ENCODE results near the gene ABCG1. TPM values are rescaled to one million over a fixed set of nuclear protein-coding genes. Genes with fewer than 3 reads are reported as not detected.

Gene ABCG1
- total and polyA plus RNA-seq, 2 experiments from 2014 or later, result 1.3 to 4.4 TPM

- Histone ChIP-seq H3K27me3 (ENCODE audit: insufficient read depth) (no peaks in the 10 kb centered on the region), H3K4me2 (no peak overlapping the region), H3K79me2 (replicated peaks; ENCODE audit: insufficient read depth) (no peaks in the 10 kb centered on the region), H3F3A (replicated peaks; ENCODE audit: low read depth) (no peaks in the 10 kb centered on the region), H3K4me3 (no peak overlapping the region), H3K9me2 (ENCODE audit: insufficient read depth) (0 out of 2 replicates have a peak, but pooled peaks cover 5% of the 10 kb centered on the region), H2AFZ (no peak overlapping the region), H3K4me1 (ENCODE audit: insufficient read depth) (no peaks in the 10 kb centered on the region), H3K36me3 (ENCODE audit: insufficient read depth) (no peaks in the 10 kb centered on the region), H3K27ac (ENCODE audit: low read depth) (no peak overlapping the region), H4K20me1 (replicated peaks; ENCODE audit: insufficient read depth) (no peaks in the 10 kb centered on the region)
- DNase-seq (ENCODE audit: low spot score) (no peak), ATAC-seq (no peak)
- Mint-ChIP-seq H3K9me3 (no peaks in the 10 kb centered on the region), H3K27ac (no peak overlapping the region), H3K27me3 (ENCODE audit: insufficient read depth, low read depth, poor library complexity) (peaks cover 7% of the 10 kb centered on the region), H3K36me3 (ENCODE audit: low read depth) (no peaks in the 10 kb centered on the region), H3K4me1 (peaks cover 8% of the 10 kb centered on the region), H3K4me3 (no peak overlapping the region)
- TF ChIP-seq ETS1 (IDR thresholded peaks at IDR 0.05) (no peak), EZH2 (IDR thresholded peaks at IDR 0.05; ENCODE audit: low read depth, unreplicated experiment) (no peak), ZNF462 (CRISPR knock-in tag; IDR thresholded peaks at IDR 0.05) (no peak), REST (IDR thresholded peaks at IDR 0.05; ENCODE audit: unreplicated experiment) (no peak), JUNB (IDR thresholded peaks at IDR 0.05; ENCODE audit: unreplicated experiment) (no peak), ZNF114 (CRISPR knock-in tag; IDR thresholded peaks at IDR 0.05) (no peak), NANOG (IDR thresholded peaks at IDR 0.05; ENCODE audit: borderline replicate concordance) (no peak), ZNF331 (CRISPR knock-in tag; IDR thresholded peaks at IDR 0.05; ENCODE audit: low read depth) (no peak), CTCF (conservative IDR thresholded peaks at IDR 0.05; ENCODE audit: low read depth in 2 of 2) (no peak), CREB1 (CRISPR knock-in tag; IDR thresholded peaks at IDR 0.05; ENCODE audit: low read depth) (no peak), POLR2AphosphoS5 (IDR thresholded peaks at IDR 0.05; ENCODE audit: low read depth) (no peak), STAT1 (IDR thresholded peaks at IDR 0.05; ENCODE audit: unreplicated experiment) (no peak)
These were observed 30.1 kb downstream of the ABCG1 start for GRCh38 chr21:42248783-42249597.

All from GM23338 (cell line).